GM12892 (cell line): ENCODE results near the gene IRF9.

Experiments
- POLR2A ChIP-seq: IDR thresholded peaks from 2 replicates; pipeline ENCODE4 v1.6.1; 2011; ENCODE audit warnings: low read depth, low read length, control low read depth
- POLR2AphosphoS5 ChIP-seq: IDR thresholded peaks from 2 replicates; pipeline ENCODE4 v1.6.1; 2011; ENCODE audit warnings: low read depth, low read length, control low read depth

- TF ChIP-seq POLR2AphosphoS5, result no peak; the same call in 1 of the 2 replicates
- no peak; the same call in 1 of the 2 replicates for TF ChIP-seq POLR2A
These were observed 4.7 kb downstream of the IRF9 start for GRCh38 chr14:24165785-24166184.
